Measurements from ENCODE around the gene COBL. TPM values are rescaled to one million over a fixed set of nuclear protein-coding genes. Genes with fewer than 3 reads are reported as not detected.

The COBL gene
- total RNA-seq, 1 experiment from 2014 or later: 51.4 TPM

GRCh38 chr7:51259766-51260165, 56.8 kb downstream of the COBL start:
- CTCF ChIA-PET: no interaction called here
- peaks cover 17% of the 10 kb centered on the region for H3F3A ChIP-seq (ENCODE audit: insufficient read depth, low read depth)
- TF ChIP-seq CTCF (conservative IDR thresholded peaks at IDR 0.05) (no peak), EZH2 (IDR thresholded peaks at IDR 0.05; ENCODE audit: low read depth) (no peak)
- no peaks in the 10 kb centered on the region for H3K27me3 ChIP-seq (ENCODE audit: insufficient read depth, low read depth)
- POLR2A ChIA-PET (ENCODE audit: unreplicated experiment): no interaction called here
- intact Hi-C loops (cut with micrococcal nuclease; ENCODE audit: unreplicated experiment): loop anchor here (5.0 kb wide), 2 partner anchors 32 to 43 kb away; no protein-coding TSS in a partner anchor
- no peaks in the 10 kb centered on the region for H3K9me2 ChIP-seq (ENCODE audit: insufficient read depth)
- peaks cover 33% of the 10 kb centered on the region for H3K4me1 ChIP-seq (replicated peaks; ENCODE audit: insufficient read depth)
- H3K79me2 ChIP-seq (ENCODE audit: low read depth): peaks cover 27% of the 10 kb centered on the region
- no peak overlapping the region for H3K4me2 ChIP-seq
- no peaks in the 10 kb centered on the region for H4K20me1 ChIP-seq (ENCODE audit: insufficient read depth)
- H3K9me3 ChIP-seq (ENCODE audit: insufficient read depth, low read depth): no peaks in the 10 kb centered on the region
- H3K4me3 ChIP-seq: no peak overlapping the region
- no peak overlapping the region for H3K27ac ChIP-seq
- H2AFZ ChIP-seq: no peak overlapping the region
- no peaks in the 10 kb centered on the region for H3K36me3 ChIP-seq (ENCODE audit: low read depth)
- no peak for DNase-seq
- no TSS peak for BruUV-seq (replicated peaks)

GRCh38 chr7:51256916-51257315, 59.7 kb downstream of the COBL start:
- no peak for DNase-seq
- H3K79me2 ChIP-seq (ENCODE audit: low read depth): peaks cover 19% of the 10 kb centered on the region
- intact Hi-C loops (cut with micrococcal nuclease; ENCODE audit: unreplicated experiment): no loop called here
- no peak overlapping the region for H3K27ac ChIP-seq
- H3K4me1 ChIP-seq (replicated peaks; ENCODE audit: insufficient read depth): peaks cover 10% of the 10 kb centered on the region
- no TSS peak for BruUV-seq (replicated peaks)
- H3F3A ChIP-seq (ENCODE audit: insufficient read depth, low read depth): peaks cover 6% of the 10 kb centered on the region; the same call in 1 of the 2 replicates
- no peaks in the 10 kb centered on the region for H3K9me3 ChIP-seq (ENCODE audit: insufficient read depth, low read depth)
- POLR2A ChIA-PET (ENCODE audit: unreplicated experiment): no interaction called here
- CTCF ChIA-PET: no interaction called here
- H3K9me2 ChIP-seq (ENCODE audit: insufficient read depth): no peaks in the 10 kb centered on the region
- H4K20me1 ChIP-seq (ENCODE audit: insufficient read depth): no peaks in the 10 kb centered on the region
- H3K4me2 ChIP-seq: no peak overlapping the region
- H3K36me3 ChIP-seq (ENCODE audit: low read depth): no peaks in the 10 kb centered on the region
- no peak overlapping the region for H2AFZ ChIP-seq
- H3K27me3 ChIP-seq (ENCODE audit: insufficient read depth, low read depth): no peaks in the 10 kb centered on the region
- TF ChIP-seq CTCF (conservative IDR thresholded peaks at IDR 0.05) (no peak), EZH2 (IDR thresholded peaks at IDR 0.05; ENCODE audit: low read depth) (no peak)
- H3K4me3 ChIP-seq: no peak overlapping the region

GRCh38 chr7:51256209-51256781, 60.3 kb downstream of the COBL start:
- Histone ChIP-seq H3K4me1 (replicated peaks; ENCODE audit: insufficient read depth) (peaks cover 17% of the 10 kb centered on the region), H3K9me3 (ENCODE audit: insufficient read depth, low read depth) (no peaks in the 10 kb centered on the region), H3K9me2 (ENCODE audit: insufficient read depth) (no peaks in the 10 kb centered on the region), H3K79me2 (ENCODE audit: low read depth) (peaks cover 13% of the 10 kb centered on the region; the same call in 1 of the 2 replicates), H3K27ac (no peak overlapping the region), H2AFZ (no peak overlapping the region), H3K36me3 (ENCODE audit: low read depth) (no peaks in the 10 kb centered on the region), H3K4me2 (no peak overlapping the region), H4K20me1 (ENCODE audit: insufficient read depth) (no peaks in the 10 kb centered on the region), H3K27me3 (ENCODE audit: insufficient read depth, low read depth) (no peaks in the 10 kb centered on the region), H3K4me3 (no peak overlapping the region), H3F3A (ENCODE audit: insufficient read depth, low read depth) (peaks cover 11% of the 10 kb centered on the region; the same call in 1 of the 2 replicates)
- intact Hi-C loops (cut with micrococcal nuclease; ENCODE audit: unreplicated experiment): no loop called here
- TF ChIP-seq CTCF (conservative IDR thresholded peaks at IDR 0.05) (no peak), EZH2 (IDR thresholded peaks at IDR 0.05; ENCODE audit: low read depth) (no peak)
- BruUV-seq (replicated peaks): no TSS peak
- CTCF ChIA-PET: interaction anchor here (0.6 kb wide), 1 partner anchor 120 kb away, joined by 4 read pairs; no protein-coding TSS in a partner anchor
- POLR2A ChIA-PET (ENCODE audit: unreplicated experiment): no interaction called here
- no peak for DNase-seq
